ENCODE results near the gene MYOF. TPM values are rescaled to one million over a fixed set of nuclear protein-coding genes. Genes with fewer than 3 reads are reported as not detected.
A peak's percentile ranks its signal among the peaks of the same experiment; 100 is the strongest.

MYOF gene
- total and polyA plus RNA-seq, 4 donors = 23.4 to 194 (median 82.2) TPM

DNA sequence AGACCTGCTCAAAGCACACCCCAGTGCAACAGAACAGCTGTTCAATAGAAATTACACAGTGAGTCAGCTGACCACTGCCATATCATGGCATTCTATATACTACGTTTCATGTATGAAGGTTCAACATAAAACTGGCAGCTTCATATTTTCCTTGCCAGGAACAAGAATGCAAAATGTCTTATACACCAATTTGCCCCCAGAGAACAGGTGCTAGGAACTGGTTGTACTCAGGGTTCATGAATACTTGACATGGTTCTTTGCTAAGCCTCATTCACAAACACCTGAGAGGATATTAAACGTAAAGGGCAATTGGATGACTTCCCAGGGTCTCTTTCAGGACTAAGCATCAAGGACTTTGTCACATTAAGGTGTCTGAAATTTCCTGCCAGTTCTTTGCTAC lies 6.9 kb downstream of the MYOF start:
- Histone ChIP-seq H3K4me3 (no peak overlapping the region), H3K36me3 (ENCODE audit: control insufficient read depth in 4 of 4, insufficient read depth in 4 of 4, low read length in 4 of 4) (peaks cover 0 to 4% (median under 1%) of the 10 kb centered on the region in 4 donors), H3K9me3 (ENCODE audit: control insufficient read depth in 4 of 4, insufficient read depth in 3 of 4, low read length in 3 of 4) (no peaks in the 10 kb centered on the region), H3K27ac (ENCODE audit: low read depth in 1 of 2, low read length in 1 of 2) (peak overlapping the region in 1 of 2 donors; percentile 72), H3K9ac (ENCODE audit: insufficient read depth in 1 of 2, low read length in 2 of 2) (no peak overlapping the region), H3K4me1 (ENCODE audit: control insufficient read depth in 5 of 5, insufficient read depth in 5 of 5, low read length in 5 of 5) (peaks cover 0 to 18% (median 2%) of the 10 kb centered on the region in 5 donors), H3K27me3 (ENCODE audit: control insufficient read depth in 3 of 3, insufficient read depth in 3 of 3, low read length in 2 of 3) (no peaks in the 10 kb centered on the region)
- TF ChIP-seq, protein P1, sequence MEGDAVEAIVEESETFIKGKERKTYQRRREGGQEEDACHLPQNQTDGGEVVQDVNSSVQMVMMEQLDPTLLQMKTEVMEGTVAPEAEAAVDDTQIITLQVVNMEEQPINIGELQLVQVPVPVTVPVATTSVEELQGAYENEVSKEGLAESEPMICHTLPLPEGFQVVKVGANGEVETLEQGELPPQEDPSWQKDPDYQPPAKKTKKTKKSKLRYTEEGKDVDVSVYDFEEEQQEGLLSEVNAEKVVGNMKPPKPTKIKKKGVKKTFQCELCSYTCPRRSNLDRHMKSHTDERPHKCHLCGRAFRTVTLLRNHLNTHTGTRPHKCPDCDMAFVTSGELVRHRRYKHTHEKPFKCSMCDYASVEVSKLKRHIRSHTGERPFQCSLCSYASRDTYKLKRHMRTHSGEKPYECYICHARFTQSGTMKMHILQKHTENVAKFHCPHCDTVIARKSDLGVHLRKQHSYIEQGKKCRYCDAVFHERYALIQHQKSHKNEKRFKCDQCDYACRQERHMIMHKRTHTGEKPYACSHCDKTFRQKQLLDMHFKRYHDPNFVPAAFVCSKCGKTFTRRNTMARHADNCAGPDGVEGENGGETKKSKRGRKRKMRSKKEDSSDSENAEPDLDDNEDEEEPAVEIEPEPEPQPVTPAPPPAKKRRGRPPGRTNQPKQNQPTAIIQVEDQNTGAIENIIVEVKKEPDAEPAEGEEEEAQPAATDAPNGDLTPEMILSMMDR (IDR thresholded peaks at IDR 0.05; ENCODE audit: control extremely low read depth, extremely low read depth) = no peak
- DNase-seq (no peak), ATAC-seq (ENCODE audit: insufficient read depth, low FRiP score) (no peak)
- 66 to 73% methylated on average over 2 of the region's 2 CpGs for WGBS, 2 donors

DNA sequence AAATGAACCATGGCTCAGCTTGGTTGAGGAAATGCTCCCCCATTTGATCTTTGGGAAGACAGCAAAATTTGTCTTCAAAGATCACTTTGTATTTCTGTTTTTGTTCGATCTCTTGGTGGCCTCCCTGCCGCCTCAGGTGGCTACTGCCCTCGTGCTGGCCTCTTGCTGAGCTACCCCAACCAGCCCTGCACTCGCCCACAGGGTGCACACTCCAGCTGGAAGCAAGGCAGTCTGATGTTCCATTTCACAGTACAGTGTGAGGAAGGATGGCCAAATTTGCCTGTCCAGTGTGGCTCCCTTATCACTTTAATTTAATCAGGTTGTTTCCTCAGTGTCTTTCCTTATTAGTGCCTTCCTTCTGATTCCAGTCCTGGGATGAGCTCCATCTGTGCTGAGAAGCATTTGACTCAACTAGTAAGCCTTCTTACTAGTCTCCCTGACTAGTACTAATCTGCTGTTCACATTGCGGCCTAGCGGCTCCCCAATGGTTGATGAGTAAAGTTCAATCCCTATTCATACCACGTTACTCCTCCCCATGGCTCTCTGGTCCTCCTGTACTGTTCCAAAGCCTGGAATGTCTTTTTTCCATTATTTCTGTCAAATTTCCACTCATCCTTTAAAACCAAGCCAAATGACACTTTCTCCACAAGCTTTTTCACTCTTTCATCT lies 8.2 kb downstream of the MYOF start:
- Histone ChIP-seq H3K27me3 (ENCODE audit: control insufficient read depth in 3 of 3, insufficient read depth in 3 of 3, low read length in 2 of 3) (no peaks in the 10 kb centered on the region), H3K9ac (ENCODE audit: insufficient read depth in 1 of 2, low read length in 2 of 2) (no peak overlapping the region), H3K36me3 (ENCODE audit: control insufficient read depth in 4 of 4, insufficient read depth in 4 of 4, low read length in 4 of 4) (peaks cover 0 to 4% (median under 1%) of the 10 kb centered on the region in 4 donors), H3K9me3 (ENCODE audit: control insufficient read depth in 4 of 4, insufficient read depth in 3 of 4, low read length in 3 of 4) (no peaks in the 10 kb centered on the region), H3K27ac (ENCODE audit: low read depth in 1 of 2, low read length in 1 of 2) (peak overlapping the region in 1 of 2 donors; percentile 18), H3K4me3 (no peak overlapping the region), H3K4me1 (ENCODE audit: control insufficient read depth in 5 of 5, insufficient read depth in 5 of 5, low read length in 5 of 5) (peaks cover 0 to 23% (median 2%) of the 10 kb centered on the region in 5 donors)
- 76 to 89% methylated on average over 7 of the region's 7 CpGs for WGBS, 2 donors
- no peak for DNase-seq
- TF ChIP-seq, protein P1 (IDR thresholded peaks at IDR 0.05; ENCODE audit: control extremely low read depth, extremely low read depth) = no peak
- ATAC-seq (ENCODE audit: insufficient read depth, low FRiP score) = no peak

DNA sequence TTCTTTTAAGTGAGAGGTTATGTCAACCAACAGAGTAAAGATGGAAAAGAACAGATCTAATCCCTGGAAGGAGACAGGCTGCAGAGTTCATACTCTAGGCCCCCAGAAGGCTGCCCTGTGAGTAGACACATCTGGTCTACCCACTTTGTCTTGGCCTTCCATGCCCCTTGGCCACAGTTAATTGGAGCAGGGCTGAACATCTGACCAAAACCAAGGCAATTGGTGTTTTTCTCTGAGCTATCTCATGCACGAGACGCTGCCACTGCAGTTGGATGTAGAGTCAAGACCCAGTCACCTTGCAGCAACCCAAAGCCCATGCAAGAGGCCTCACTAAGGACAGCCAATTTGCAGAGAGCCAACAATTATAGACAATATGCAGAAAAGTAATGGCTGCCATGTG lies 9.0 kb downstream of the MYOF start:
- Histone ChIP-seq H3K27ac (ENCODE audit: low read depth in 1 of 2, low read length in 1 of 2) (peak overlapping the region in 1 of 2 donors; percentile 18), H3K9ac (ENCODE audit: insufficient read depth in 1 of 2, low read length in 2 of 2) (no peak overlapping the region), H3K9me3 (ENCODE audit: control insufficient read depth in 4 of 4, insufficient read depth in 3 of 4, low read length in 3 of 4) (no peaks in the 10 kb centered on the region), H3K4me3 (no peak overlapping the region), H3K4me1 (ENCODE audit: control insufficient read depth in 5 of 5, insufficient read depth in 5 of 5, low read length in 5 of 5) (peaks cover 0 to 21% (median 2%) of the 10 kb centered on the region in 5 donors), H3K27me3 (ENCODE audit: control insufficient read depth in 3 of 3, insufficient read depth in 3 of 3, low read length in 2 of 3) (no peaks in the 10 kb centered on the region), H3K36me3 (ENCODE audit: control insufficient read depth in 4 of 4, insufficient read depth in 4 of 4, low read length in 4 of 4) (peaks cover 0 to 4% (median under 1%) of the 10 kb centered on the region in 4 donors)
- DNase-seq = no peak
- 83 to 89% methylated on average over 2 of the region's 2 CpGs for WGBS, 2 donors
- TF ChIP-seq, protein P1 (IDR thresholded peaks at IDR 0.05; ENCODE audit: control extremely low read depth, extremely low read depth) = no peak
- ATAC-seq (ENCODE audit: insufficient read depth, low FRiP score) = no peak
